Measurements from ENCODE around the gene AUTS2.

- TF ChIP-seq, protein P1, sequence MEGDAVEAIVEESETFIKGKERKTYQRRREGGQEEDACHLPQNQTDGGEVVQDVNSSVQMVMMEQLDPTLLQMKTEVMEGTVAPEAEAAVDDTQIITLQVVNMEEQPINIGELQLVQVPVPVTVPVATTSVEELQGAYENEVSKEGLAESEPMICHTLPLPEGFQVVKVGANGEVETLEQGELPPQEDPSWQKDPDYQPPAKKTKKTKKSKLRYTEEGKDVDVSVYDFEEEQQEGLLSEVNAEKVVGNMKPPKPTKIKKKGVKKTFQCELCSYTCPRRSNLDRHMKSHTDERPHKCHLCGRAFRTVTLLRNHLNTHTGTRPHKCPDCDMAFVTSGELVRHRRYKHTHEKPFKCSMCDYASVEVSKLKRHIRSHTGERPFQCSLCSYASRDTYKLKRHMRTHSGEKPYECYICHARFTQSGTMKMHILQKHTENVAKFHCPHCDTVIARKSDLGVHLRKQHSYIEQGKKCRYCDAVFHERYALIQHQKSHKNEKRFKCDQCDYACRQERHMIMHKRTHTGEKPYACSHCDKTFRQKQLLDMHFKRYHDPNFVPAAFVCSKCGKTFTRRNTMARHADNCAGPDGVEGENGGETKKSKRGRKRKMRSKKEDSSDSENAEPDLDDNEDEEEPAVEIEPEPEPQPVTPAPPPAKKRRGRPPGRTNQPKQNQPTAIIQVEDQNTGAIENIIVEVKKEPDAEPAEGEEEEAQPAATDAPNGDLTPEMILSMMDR (IDR thresholded peaks at IDR 0.05) = no peak
- no peak for TF ChIP-seq POLR2A (IDR thresholded peaks at IDR 0.05)
Measured at GRCh38 chr7:69941077-69941651, 342.9 kb downstream of the AUTS2 start.
